H7 (cell line): ENCODE measurements around the gene CUX1. TPM values are rescaled to one million over a fixed set of nuclear protein-coding genes. Genes with fewer than 3 reads are reported as not detected.
A peak's percentile ranks its signal among the peaks of the same experiment; 100 is the strongest.
"Not testable (repeated sequence)": the region's sequence is repeated elsewhere in the genome, so short reads cannot be mapped to it uniquely, and the experiment has no call there.

Experiments used
- DNase-seq: peaks from one replicate; pipeline ENCODE4 v3.0.0; 2012
- H3K27me3 ChIP-seq: 2 replicates; pipeline ENCODE4 v1.6.0; 2011; ENCODE audit warnings: mild to moderate bottlenecking, low read length; ENCODE audit not compliant: control insufficient read depth, insufficient read depth
- H3K36me3 ChIP-seq: replicated peaks from 2 replicates; pipeline ENCODE4 v1.5.1; 2011; ENCODE audit warnings: low read length; ENCODE audit not compliant: control insufficient read depth, insufficient read depth
- H3K4me3 ChIP-seq: 2 replicates; pipeline ENCODE4 v1.5.1; 2011; ENCODE audit warnings: low read depth, mild to moderate bottlenecking, control low read depth, low read length, moderate library complexity; ENCODE audit not compliant: insufficient read depth
- total RNA-seq: library from RNA; depleted of rRNA; stranded (reverse); fragments of >200 nt; shearing (Covaris generic); gene quantifications from 2 replicates; pipeline ENCODE4 v1.2.3, GENCODE V29; 2014

The CUX1 gene
- total RNA-seq, 1 experiment from 2014 or later = 28.2 TPM

- DNase-seq = no peak
- no peak overlapping the region for H3K4me3 ChIP-seq
- no peaks in the 10 kb centered on the region for H3K27me3 ChIP-seq
- peaks cover 3% of the 10 kb centered on the region for H3K36me3 ChIP-seq
Observed at GRCh38 chr7:101922631-101923601, 105.5 kb downstream of the CUX1 start.

- H3K4me3 ChIP-seq = no peak overlapping the region
- no peaks in the 10 kb centered on the region for H3K27me3 ChIP-seq
- no peak for DNase-seq
- H3K36me3 ChIP-seq = peaks cover 3% of the 10 kb centered on the region
Observed at GRCh38 chr7:101923602-101923985, 106.2 kb downstream of the CUX1 start.

GRCh38 chr7:101924171-101924570 lies 106.7 kb downstream of the CUX1 start:
- DNase-seq = no peak
- Histone ChIP-seq H3K27me3 (no peaks in the 10 kb centered on the region), H3K4me3 (no peak overlapping the region), H3K36me3 (peaks cover 3% of the 10 kb centered on the region)

- H3K4me3 ChIP-seq = no peak overlapping the region
- 0 out of 2 replicates have a peak, but pooled peaks cover 3% of the 10 kb centered on the region for H3K36me3 ChIP-seq
- DNase-seq = no peak
- H3K27me3 ChIP-seq = no peaks in the 10 kb centered on the region
Observed at GRCh38 chr7:101926265-101926664, 108.8 kb downstream of the CUX1 start.

- Histone ChIP-seq H3K27me3 (no peaks in the 10 kb centered on the region), H3K36me3 (0 out of 2 replicates have a peak, but pooled peaks cover 3% of the 10 kb centered on the region), H3K4me3 (no peak overlapping the region)
- DNase-seq = no peak
Observed at GRCh38 chr7:101927389-101927788, 110.0 kb downstream of the CUX1 start.

GRCh38 chr7:101927802-101928201 lies 110.4 kb downstream of the CUX1 start:
- H3K4me3 ChIP-seq = no peak overlapping the region
- DNase-seq = peak; percentile 61
- no peaks in the 10 kb centered on the region for H3K27me3 ChIP-seq
- H3K36me3 ChIP-seq = 0 out of 2 replicates have a peak, but pooled peaks cover 3% of the 10 kb centered on the region

GRCh38 chr7:101929256-101929655 lies 111.8 kb downstream of the CUX1 start:
- H3K36me3 ChIP-seq = 0 out of 2 replicates have a peak, but pooled peaks cover 3% of the 10 kb centered on the region
- no peaks in the 10 kb centered on the region for H3K27me3 ChIP-seq
- no peak for DNase-seq
- no peak overlapping the region for H3K4me3 ChIP-seq

- not testable (repeated sequence) for H3K4me3 ChIP-seq, DNase-seq, H3K36me3 ChIP-seq, H3K27me3 ChIP-seq
Observed at GRCh38 chr7:101929911-101930310, 112.5 kb downstream of the CUX1 start.

- Histone ChIP-seq H3K36me3 (no peaks in the 10 kb centered on the region), H3K4me3 (no peak overlapping the region), H3K27me3 (no peaks in the 10 kb centered on the region)
- no peak for DNase-seq
Observed at GRCh38 chr7:101932083-101932482, 114.7 kb downstream of the CUX1 start.

- Histone ChIP-seq H3K4me3 (no peak overlapping the region), H3K36me3 (no peaks in the 10 kb centered on the region), H3K27me3 (no peaks in the 10 kb centered on the region)
- no peak for DNase-seq
Observed at GRCh38 chr7:101933028-101933427, 115.6 kb downstream of the CUX1 start.

GRCh38 chr7:101933688-101934121 lies 116.3 kb downstream of the CUX1 start:
- Histone ChIP-seq H3K36me3 (no peaks in the 10 kb centered on the region), H3K27me3 (no peaks in the 10 kb centered on the region), H3K4me3 (no peak overlapping the region)
- DNase-seq = no peak

- Histone ChIP-seq H3K36me3 (no peaks in the 10 kb centered on the region), H3K4me3 (no peak overlapping the region), H3K27me3 (no peaks in the 10 kb centered on the region)
- no peak for DNase-seq
Observed at GRCh38 chr7:101934618-101935017, 117.2 kb downstream of the CUX1 start.

GRCh38 chr7:101935521-101936141 lies 118.2 kb downstream of the CUX1 start:
- no peak for DNase-seq
- H3K4me3 ChIP-seq = no peak overlapping the region
- no peaks in the 10 kb centered on the region for H3K36me3 ChIP-seq
- H3K27me3 ChIP-seq = no peaks in the 10 kb centered on the region

- H3K27me3 ChIP-seq = no peaks in the 10 kb centered on the region
- DNase-seq = peak; percentile 60
- H3K4me3 ChIP-seq = peak overlapping the region; percentile 2; the same call in 1 of the 2 replicates
- no peaks in the 10 kb centered on the region for H3K36me3 ChIP-seq
Observed at GRCh38 chr7:101936223-101936610, 118.8 kb downstream of the CUX1 start.
